OCI-LY1 (cell line): Measurements from ENCODE around the gene SEMA4F.

Source experiments
- EZH2 ChIP-seq: fragments of 200-600 bp; sonication (generic), shearing (Covaris generic); IDR thresholded peaks from 2 replicates; pipeline ENCODE4 v1.8.0; 2017; ENCODE audit warnings: borderline replicate concordance, mixed run types, mild to moderate bottlenecking, antibody characterized with exemption, low read length, moderate library complexity, mixed read lengths
- TF ChIP-seq, protein P1 (sequence below): fragments of 200-600 bp; sonication (generic), shearing (Covaris generic); IDR thresholded peaks from 2 replicates; pipeline ENCODE4 v1.5.1; 2017; ENCODE audit warnings: mild to moderate bottlenecking, antibody characterized with exemption, low read length, moderate library complexity, mixed read lengths

- TF ChIP-seq, protein P1, sequence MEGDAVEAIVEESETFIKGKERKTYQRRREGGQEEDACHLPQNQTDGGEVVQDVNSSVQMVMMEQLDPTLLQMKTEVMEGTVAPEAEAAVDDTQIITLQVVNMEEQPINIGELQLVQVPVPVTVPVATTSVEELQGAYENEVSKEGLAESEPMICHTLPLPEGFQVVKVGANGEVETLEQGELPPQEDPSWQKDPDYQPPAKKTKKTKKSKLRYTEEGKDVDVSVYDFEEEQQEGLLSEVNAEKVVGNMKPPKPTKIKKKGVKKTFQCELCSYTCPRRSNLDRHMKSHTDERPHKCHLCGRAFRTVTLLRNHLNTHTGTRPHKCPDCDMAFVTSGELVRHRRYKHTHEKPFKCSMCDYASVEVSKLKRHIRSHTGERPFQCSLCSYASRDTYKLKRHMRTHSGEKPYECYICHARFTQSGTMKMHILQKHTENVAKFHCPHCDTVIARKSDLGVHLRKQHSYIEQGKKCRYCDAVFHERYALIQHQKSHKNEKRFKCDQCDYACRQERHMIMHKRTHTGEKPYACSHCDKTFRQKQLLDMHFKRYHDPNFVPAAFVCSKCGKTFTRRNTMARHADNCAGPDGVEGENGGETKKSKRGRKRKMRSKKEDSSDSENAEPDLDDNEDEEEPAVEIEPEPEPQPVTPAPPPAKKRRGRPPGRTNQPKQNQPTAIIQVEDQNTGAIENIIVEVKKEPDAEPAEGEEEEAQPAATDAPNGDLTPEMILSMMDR, result no peak
- no peak for TF ChIP-seq EZH2
These were observed 22.3 kb downstream of the SEMA4F start for GRCh38 chr2:74676331-74676730.
